Measurements from ENCODE around the gene SLC7A11.

DNA sequence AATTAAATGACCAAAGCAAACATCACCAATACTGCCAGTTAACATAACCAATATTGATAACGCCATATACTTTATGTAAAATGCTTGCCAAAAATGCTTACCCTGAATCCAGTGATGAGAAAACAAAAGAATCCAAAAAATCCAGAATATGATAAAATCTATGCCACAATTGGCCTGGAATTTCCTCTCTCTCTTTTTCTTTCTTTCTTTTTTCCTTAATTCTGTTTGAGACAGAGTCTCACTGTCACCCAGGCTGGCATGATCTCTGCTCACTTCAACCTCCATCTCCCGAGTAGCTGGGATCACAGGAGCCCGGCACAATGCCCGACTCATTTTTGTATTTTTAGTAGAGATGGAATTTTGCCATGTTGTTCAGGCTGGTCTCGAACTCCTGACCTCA, 9.8 kb upstream of the SLC7A11 start:
- TF ChIP-seq, protein P1, sequence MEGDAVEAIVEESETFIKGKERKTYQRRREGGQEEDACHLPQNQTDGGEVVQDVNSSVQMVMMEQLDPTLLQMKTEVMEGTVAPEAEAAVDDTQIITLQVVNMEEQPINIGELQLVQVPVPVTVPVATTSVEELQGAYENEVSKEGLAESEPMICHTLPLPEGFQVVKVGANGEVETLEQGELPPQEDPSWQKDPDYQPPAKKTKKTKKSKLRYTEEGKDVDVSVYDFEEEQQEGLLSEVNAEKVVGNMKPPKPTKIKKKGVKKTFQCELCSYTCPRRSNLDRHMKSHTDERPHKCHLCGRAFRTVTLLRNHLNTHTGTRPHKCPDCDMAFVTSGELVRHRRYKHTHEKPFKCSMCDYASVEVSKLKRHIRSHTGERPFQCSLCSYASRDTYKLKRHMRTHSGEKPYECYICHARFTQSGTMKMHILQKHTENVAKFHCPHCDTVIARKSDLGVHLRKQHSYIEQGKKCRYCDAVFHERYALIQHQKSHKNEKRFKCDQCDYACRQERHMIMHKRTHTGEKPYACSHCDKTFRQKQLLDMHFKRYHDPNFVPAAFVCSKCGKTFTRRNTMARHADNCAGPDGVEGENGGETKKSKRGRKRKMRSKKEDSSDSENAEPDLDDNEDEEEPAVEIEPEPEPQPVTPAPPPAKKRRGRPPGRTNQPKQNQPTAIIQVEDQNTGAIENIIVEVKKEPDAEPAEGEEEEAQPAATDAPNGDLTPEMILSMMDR (conservative IDR thresholded peaks at IDR 0.05 in 1 of 2, IDR thresholded peaks at IDR 0.05 in 1 of 2; ENCODE audit: extremely low read depth in 1 of 2, insufficient read depth in 1 of 2, low read depth in 1 of 2, low read length in 2 of 2): no peak
- no peak for TF ChIP-seq EZH2 (IDR thresholded peaks at IDR 0.05; ENCODE audit: borderline replicate concordance, low read length)
